ENCODE data around the gene UBE2E2.

UBE2E2 gene

DNA sequence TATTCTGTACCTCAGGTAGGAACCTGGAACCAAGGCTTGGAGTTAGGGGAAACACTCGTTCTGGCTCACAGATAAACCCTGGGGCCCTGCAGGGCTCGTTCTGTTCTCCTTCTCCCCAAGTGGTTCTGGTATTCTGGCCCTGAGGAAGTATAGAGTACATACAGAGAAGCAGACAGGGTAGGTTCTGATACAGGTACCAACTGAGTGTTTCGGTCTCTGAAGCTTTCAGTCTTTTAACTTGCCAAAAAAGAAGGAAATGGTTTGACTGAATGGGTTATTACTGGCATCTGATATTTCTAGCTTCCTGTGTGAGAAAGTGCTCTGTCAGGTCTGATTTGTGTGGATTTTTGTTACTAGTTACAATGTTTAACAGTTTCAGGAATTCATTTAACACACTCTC is 67.3 kb downstream of the UBE2E2 start:
- Histone ChIP-seq H3K36me3 (replicated peaks in 1 of 2; ENCODE audit: control insufficient read depth in 2 of 2, insufficient read depth in 2 of 2, low read length in 2 of 2) (peaks cover 0 to 2% of the 10 kb centered on the region in 2 donors), H2AK5ac (ENCODE audit: low read depth, low read length) (no peak overlapping the region), H3K4ac (ENCODE audit: low read length) (no peak overlapping the region), H3K4me1 (ENCODE audit: control insufficient read depth in 2 of 2, insufficient read depth in 1 of 2, low read depth in 1 of 2, low read length in 2 of 2) (no peaks in the 10 kb centered on the region), H4K91ac (ENCODE audit: low read depth, low read length, poor library complexity) (no peak overlapping the region), H3K27me3 (ENCODE audit: control insufficient read depth in 3 of 3, insufficient read depth in 3 of 3, low read depth in 1 of 3, low read length in 3 of 3) (no peaks in the 10 kb centered on the region), H4K8ac (ENCODE audit: low read depth, low read length) (no peak overlapping the region), H2BK5ac (ENCODE audit: low read length) (no peak overlapping the region), H2BK120ac (ENCODE audit: low read depth, low read length) (no peak overlapping the region), H2BK12ac (ENCODE audit: low read length) (no peak overlapping the region), H2BK15ac (ENCODE audit: low read length) (no peak overlapping the region), H3K79me1 (ENCODE audit: low read depth, low read length) (peaks cover 2% of the 10 kb centered on the region), H3K18ac (ENCODE audit: low read length) (no peak overlapping the region), H3K4me3 (ENCODE audit: low read length in 2 of 2) (no peak overlapping the region), H3K23ac (ENCODE audit: low read depth, low read length, poor library complexity) (no peak overlapping the region), H3K4me2 (ENCODE audit: insufficient read depth, low read length, poor library complexity, severe bottlenecking) (no peak overlapping the region), H3K9me3 (replicated peaks in 1 of 2; ENCODE audit: control insufficient read depth in 2 of 2, insufficient read depth in 1 of 2, low read depth in 1 of 2, low read length in 2 of 2) (peaks cover 5 to 12% of the 10 kb centered on the region in 2 donors), H3K9ac (ENCODE audit: low read depth, low read length, poor library complexity) (no peak overlapping the region), H3K14ac (ENCODE audit: low read length) (no peak overlapping the region), H3K27ac (replicated peaks; ENCODE audit: low read length) (no peak overlapping the region), H2AFZ (ENCODE audit: low read length) (no peak overlapping the region)
- no peak for DNase-seq (ENCODE audit: low spot score)
- no CpG with 5 or more reads among the region's 3 CpGs for WGBS, 2 donors (ENCODE audit: extremely low coverage in 2 of 2, insufficient read length in 2 of 2, insufficient replicate concordance in 1 of 2)

DNA sequence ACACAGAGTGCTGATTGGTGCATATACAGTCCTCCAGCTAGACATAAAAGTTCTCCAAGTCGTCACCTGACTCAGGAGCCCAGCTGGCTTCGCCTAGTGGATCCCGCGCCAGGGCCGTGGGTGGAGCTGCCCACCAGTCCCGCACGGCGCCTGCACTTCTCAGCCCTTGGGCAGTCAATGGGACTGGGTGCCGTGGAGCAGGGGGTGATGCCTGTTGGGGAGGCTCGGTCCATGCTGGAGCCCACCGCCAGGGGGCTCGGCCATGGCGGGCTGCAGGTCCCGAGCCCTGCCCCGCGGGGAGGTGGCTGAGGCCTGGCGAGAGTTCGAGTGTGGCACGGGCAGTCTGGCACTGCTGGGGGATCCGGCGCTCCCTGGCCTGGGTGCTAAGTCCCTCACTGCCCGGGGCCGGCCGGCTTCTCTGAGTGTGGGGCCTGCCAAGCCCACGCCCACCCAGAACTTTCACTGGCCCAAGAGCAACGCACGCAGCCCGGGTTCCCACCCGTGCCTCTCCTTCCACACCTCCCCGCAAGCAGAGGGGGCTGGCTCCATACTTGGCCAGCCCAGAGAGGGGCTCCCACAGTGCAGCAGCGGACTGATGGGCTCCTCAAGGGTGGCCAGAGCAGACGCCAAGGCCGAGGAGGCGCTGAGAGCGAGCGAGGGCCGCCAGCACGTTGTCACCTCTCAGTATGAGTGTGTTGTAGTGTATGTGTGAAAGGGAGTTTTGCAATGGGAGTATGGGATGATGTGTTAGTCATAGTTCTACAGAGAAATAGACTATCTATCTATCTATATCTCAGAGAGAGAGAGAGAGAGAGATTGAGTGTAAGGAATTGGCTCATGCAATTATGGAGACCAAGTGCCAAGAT is 69.0 kb downstream of the UBE2E2 start:
- Histone ChIP-seq H2BK15ac (ENCODE audit: low read length) (no peak overlapping the region), H3K36me3 (replicated peaks in 1 of 2; ENCODE audit: control insufficient read depth in 2 of 2, insufficient read depth in 2 of 2, low read length in 2 of 2) (peaks cover 0 to 2% of the 10 kb centered on the region in 2 donors), H3K9ac (ENCODE audit: low read depth, low read length, poor library complexity) (no peak overlapping the region), H3K4me1 (ENCODE audit: control insufficient read depth in 2 of 2, insufficient read depth in 1 of 2, low read depth in 1 of 2, low read length in 2 of 2) (no peaks in the 10 kb centered on the region), H3K79me1 (ENCODE audit: low read depth, low read length) (peaks cover 2% of the 10 kb centered on the region), H2BK5ac (ENCODE audit: low read length) (no peak overlapping the region), H4K8ac (ENCODE audit: low read depth, low read length) (no peak overlapping the region), H4K91ac (ENCODE audit: low read depth, low read length, poor library complexity) (no peak overlapping the region), H3K14ac (ENCODE audit: low read length) (no peak overlapping the region), H3K4me2 (ENCODE audit: insufficient read depth, low read length, poor library complexity, severe bottlenecking) (no peak overlapping the region), H3K18ac (ENCODE audit: low read length) (no peak overlapping the region), H3K27me3 (ENCODE audit: control insufficient read depth in 3 of 3, insufficient read depth in 3 of 3, low read depth in 1 of 3, low read length in 3 of 3) (no peaks in the 10 kb centered on the region), H2AFZ (ENCODE audit: low read length) (no peak overlapping the region), H3K27ac (replicated peaks; ENCODE audit: low read length) (no peak overlapping the region), H3K4ac (ENCODE audit: low read length) (no peak overlapping the region), H3K4me3 (ENCODE audit: low read length in 2 of 2) (no peak overlapping the region), H2BK12ac (ENCODE audit: low read length) (no peak overlapping the region), H3K9me3 (replicated peaks in 1 of 2; ENCODE audit: control insufficient read depth in 2 of 2, insufficient read depth in 1 of 2, low read depth in 1 of 2, low read length in 2 of 2) (peaks cover 5 to 12% of the 10 kb centered on the region in 2 donors), H2BK120ac (ENCODE audit: low read depth, low read length) (no peak overlapping the region), H3K23ac (ENCODE audit: low read depth, low read length, poor library complexity) (no peak overlapping the region), H2AK5ac (ENCODE audit: low read depth, low read length) (no peak overlapping the region)
- no CpG with 5 or more reads among the region's 38 CpGs for WGBS, 2 donors (ENCODE audit: extremely low coverage in 2 of 2, insufficient read length in 2 of 2, insufficient replicate concordance in 1 of 2)
- no peak for DNase-seq (ENCODE audit: low spot score)

DNA sequence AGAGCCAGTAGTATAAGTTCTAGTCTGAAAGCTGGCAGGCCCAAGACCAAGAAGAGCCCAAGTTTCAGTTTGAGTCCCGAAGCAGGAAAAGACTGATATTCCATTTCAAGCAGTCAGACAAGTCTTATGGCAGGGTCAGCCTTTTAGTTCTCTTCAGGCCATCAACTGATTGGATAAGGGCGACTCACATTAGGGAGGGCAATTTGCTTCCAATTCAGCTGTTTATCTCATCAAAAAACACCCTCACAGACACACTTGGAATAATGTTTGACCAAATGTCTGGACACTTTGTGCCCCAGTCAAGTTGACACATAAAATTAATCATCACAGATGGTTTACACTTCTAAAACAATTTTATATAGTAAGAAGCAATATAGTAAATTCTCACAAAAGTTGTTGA is 69.7 kb downstream of the UBE2E2 start:
- no peak overlapping the region for H2BK12ac ChIP-seq (ENCODE audit: low read length)
- no peak overlapping the region for H3K4me2 ChIP-seq (ENCODE audit: insufficient read depth, low read length, poor library complexity, severe bottlenecking)
- no peak overlapping the region for H2AFZ ChIP-seq (ENCODE audit: low read length)
- WGBS, 2 donors (ENCODE audit: extremely low coverage in 2 of 2, insufficient read length in 2 of 2, insufficient replicate concordance in 1 of 2) = no CpG with 5 or more reads among the region's 2 CpGs
- peaks cover 2% of the 10 kb centered on the region for H3K79me1 ChIP-seq (ENCODE audit: low read depth, low read length)
- peaks cover 5 to 12% of the 10 kb centered on the region in 2 donors for H3K9me3 ChIP-seq (replicated peaks in 1 of 2; ENCODE audit: control insufficient read depth in 2 of 2, insufficient read depth in 1 of 2, low read depth in 1 of 2, low read length in 2 of 2)
- H3K23ac ChIP-seq (ENCODE audit: low read depth, low read length, poor library complexity) = no peak overlapping the region
- no peak overlapping the region for H2BK120ac ChIP-seq (ENCODE audit: low read depth, low read length)
- H2BK5ac ChIP-seq (ENCODE audit: low read length) = no peak overlapping the region
- H4K8ac ChIP-seq (ENCODE audit: low read depth, low read length) = no peak overlapping the region
- no peak overlapping the region for H3K4me3 ChIP-seq (ENCODE audit: low read length in 2 of 2)
- H4K91ac ChIP-seq (ENCODE audit: low read depth, low read length, poor library complexity) = no peak overlapping the region
- no peak overlapping the region for H3K9ac ChIP-seq (ENCODE audit: low read depth, low read length, poor library complexity)
- H2AK5ac ChIP-seq (ENCODE audit: low read depth, low read length) = no peak overlapping the region
- no peak overlapping the region for H2BK15ac ChIP-seq (ENCODE audit: low read length)
- H3K4ac ChIP-seq (ENCODE audit: low read length) = no peak overlapping the region
- H3K36me3 ChIP-seq (replicated peaks in 1 of 2; ENCODE audit: control insufficient read depth in 2 of 2, insufficient read depth in 2 of 2, low read length in 2 of 2) = peaks cover 0 to 2% of the 10 kb centered on the region in 2 donors
- H3K18ac ChIP-seq (ENCODE audit: low read length) = no peak overlapping the region
- no peak for DNase-seq (ENCODE audit: low spot score)
- H3K14ac ChIP-seq (ENCODE audit: low read length) = no peak overlapping the region
- no peak overlapping the region for H3K27ac ChIP-seq (replicated peaks; ENCODE audit: low read length)
- no peaks in the 10 kb centered on the region for H3K4me1 ChIP-seq (ENCODE audit: control insufficient read depth in 2 of 2, insufficient read depth in 1 of 2, low read depth in 1 of 2, low read length in 2 of 2)
- no peaks in the 10 kb centered on the region for H3K27me3 ChIP-seq (ENCODE audit: control insufficient read depth in 3 of 3, insufficient read depth in 3 of 3, low read depth in 1 of 3, low read length in 3 of 3)

DNA sequence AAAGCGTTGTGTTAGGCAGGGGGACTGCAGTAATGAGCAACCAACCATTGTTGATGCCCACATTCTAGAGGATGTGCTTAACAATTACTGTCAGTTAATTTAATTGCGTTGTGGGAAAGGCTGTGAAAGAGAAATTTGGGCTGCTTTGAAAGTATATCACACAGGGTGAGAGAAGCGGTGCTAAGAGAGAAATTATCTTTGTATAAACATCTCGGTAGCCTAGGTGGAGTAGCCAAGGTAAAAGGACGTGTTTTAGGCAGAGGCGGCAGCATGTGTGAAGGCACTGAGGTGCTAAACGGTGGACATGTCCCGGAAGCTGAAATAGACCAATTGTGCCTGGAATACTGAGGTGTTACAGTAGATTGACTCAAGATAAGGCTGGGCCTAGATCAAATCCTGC is 71.9 kb downstream of the UBE2E2 start:
- H3K4ac ChIP-seq (ENCODE audit: low read length) = no peak overlapping the region
- no peak overlapping the region for H3K14ac ChIP-seq (ENCODE audit: low read length)
- H4K91ac ChIP-seq (ENCODE audit: low read depth, low read length, poor library complexity) = no peak overlapping the region
- H3K4me3 ChIP-seq (ENCODE audit: low read length in 2 of 2) = no peak overlapping the region
- no peak overlapping the region for H2AFZ ChIP-seq (ENCODE audit: low read length)
- H3K79me1 ChIP-seq (ENCODE audit: low read depth, low read length) = peaks cover 2% of the 10 kb centered on the region
- no peak overlapping the region for H3K9ac ChIP-seq (ENCODE audit: low read depth, low read length, poor library complexity)
- peaks cover 0 to 1% of the 10 kb centered on the region in 2 donors for H3K36me3 ChIP-seq (replicated peaks in 1 of 2; ENCODE audit: control insufficient read depth in 2 of 2, insufficient read depth in 2 of 2, low read length in 2 of 2)
- no peak overlapping the region for H3K23ac ChIP-seq (ENCODE audit: low read depth, low read length, poor library complexity)
- no peak overlapping the region for H2AK5ac ChIP-seq (ENCODE audit: low read depth, low read length)
- no peak overlapping the region for H2BK15ac ChIP-seq (ENCODE audit: low read length)
- no peak overlapping the region for H2BK12ac ChIP-seq (ENCODE audit: low read length)
- no peaks in the 10 kb centered on the region for H3K4me1 ChIP-seq (ENCODE audit: control insufficient read depth in 2 of 2, insufficient read depth in 1 of 2, low read depth in 1 of 2, low read length in 2 of 2)
- H3K9me3 ChIP-seq (replicated peaks in 1 of 2; ENCODE audit: control insufficient read depth in 2 of 2, insufficient read depth in 1 of 2, low read depth in 1 of 2, low read length in 2 of 2) = peaks cover 5 to 8% of the 10 kb centered on the region in 2 donors
- DNase-seq (ENCODE audit: low spot score) = no peak
- no peak overlapping the region for H4K8ac ChIP-seq (ENCODE audit: low read depth, low read length)
- H2BK5ac ChIP-seq (ENCODE audit: low read length) = no peak overlapping the region
- H2BK120ac ChIP-seq (ENCODE audit: low read depth, low read length) = no peak overlapping the region
- WGBS, 2 donors (ENCODE audit: extremely low coverage in 2 of 2, insufficient read length in 2 of 2, insufficient replicate concordance in 1 of 2) = no CpG with 5 or more reads among the region's 8 CpGs
- no peaks in the 10 kb centered on the region for H3K27me3 ChIP-seq (ENCODE audit: control insufficient read depth in 3 of 3, insufficient read depth in 3 of 3, low read depth in 1 of 3, low read length in 3 of 3)
- no peak overlapping the region for H3K18ac ChIP-seq (ENCODE audit: low read length)
- H3K27ac ChIP-seq (replicated peaks; ENCODE audit: low read length) = no peak overlapping the region
- H3K4me2 ChIP-seq (ENCODE audit: insufficient read depth, low read length, poor library complexity, severe bottlenecking) = no peak overlapping the region
